AG04449 (cell line): ENCODE measurements around the gene AP2A2.

Experiments
- CTCF ChIA-PET: fragments of 350-600 bp; formaldehyde crosslinking; extraction: SDS; loops from one replicate; lab custom pipeline; 2021; ENCODE audit warnings: antibody characterized with exemption; lab: Yijun Ruan, JAX
- POLR2A ChIA-PET: fragments of 400-600, 350-600 bp; formaldehyde crosslinking; extraction: SDS; loops from one replicate; lab custom pipeline; 2020; ENCODE audit warnings: antibody characterized with exemption, inconsistent platforms; lab: Yijun Ruan, JAX
- DNase-seq: peaks from one replicate; pipeline ENCODE4 v3.0.0-alpha.2; 2010; ENCODE audit warnings: low read depth, low spot score
- H3K4me3 ChIP-seq: 2 replicates; pipeline ENCODE4 v1.5.1; 2011; ENCODE audit warnings: low read depth, mild to moderate bottlenecking, control low read depth, low read length
- TF ChIP-seq, protein P1 (sequence below): IDR thresholded peaks from one replicate; pipeline ENCODE4 v1.5.1; 2011; ENCODE audit warnings: mild to moderate bottlenecking, moderate library complexity, low read length, control low read depth, inconsistent platforms; ENCODE audit not compliant: insufficient read depth; ENCODE audit errors: missing control alignments

Gene AP2A2

DNA sequence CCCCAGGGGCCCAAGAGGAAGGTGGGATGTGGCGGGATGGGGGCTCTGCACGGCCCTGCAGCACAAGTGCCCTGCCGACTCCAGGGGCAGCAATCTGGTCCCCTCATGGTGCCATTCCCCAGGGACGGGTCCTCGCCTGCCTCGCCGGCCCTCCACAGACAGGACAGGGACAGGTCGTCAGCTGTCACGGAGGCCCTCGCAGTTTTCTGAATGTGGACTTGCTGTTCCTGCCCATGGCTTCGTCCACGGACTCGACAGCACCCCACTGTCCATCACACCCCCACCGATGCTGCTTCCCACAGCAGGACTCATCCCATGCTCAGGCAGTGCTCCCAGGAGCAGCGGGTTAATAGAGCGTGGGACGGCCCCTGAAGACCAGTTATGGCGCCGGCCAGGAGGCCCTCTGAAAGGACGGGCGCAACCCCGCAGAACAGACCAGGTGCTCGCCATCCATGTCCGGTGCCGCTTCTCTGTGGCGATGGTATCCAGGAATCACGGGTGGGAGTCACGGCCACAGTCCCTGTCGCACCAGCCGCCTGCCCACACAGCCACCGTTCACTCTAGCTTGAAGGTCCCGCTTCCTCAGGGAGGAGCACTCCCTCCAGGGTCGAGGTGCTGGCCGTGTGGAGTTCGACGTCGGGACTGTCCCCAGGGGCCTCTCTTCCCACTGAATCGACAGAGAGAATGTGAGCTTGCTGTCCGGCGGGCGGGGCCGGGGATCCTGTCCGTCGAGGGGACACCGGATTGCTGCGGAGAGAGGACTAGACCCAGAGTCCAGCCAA, 130.5 kb downstream of the AP2A2 start:
- TF ChIP-seq, protein P1, sequence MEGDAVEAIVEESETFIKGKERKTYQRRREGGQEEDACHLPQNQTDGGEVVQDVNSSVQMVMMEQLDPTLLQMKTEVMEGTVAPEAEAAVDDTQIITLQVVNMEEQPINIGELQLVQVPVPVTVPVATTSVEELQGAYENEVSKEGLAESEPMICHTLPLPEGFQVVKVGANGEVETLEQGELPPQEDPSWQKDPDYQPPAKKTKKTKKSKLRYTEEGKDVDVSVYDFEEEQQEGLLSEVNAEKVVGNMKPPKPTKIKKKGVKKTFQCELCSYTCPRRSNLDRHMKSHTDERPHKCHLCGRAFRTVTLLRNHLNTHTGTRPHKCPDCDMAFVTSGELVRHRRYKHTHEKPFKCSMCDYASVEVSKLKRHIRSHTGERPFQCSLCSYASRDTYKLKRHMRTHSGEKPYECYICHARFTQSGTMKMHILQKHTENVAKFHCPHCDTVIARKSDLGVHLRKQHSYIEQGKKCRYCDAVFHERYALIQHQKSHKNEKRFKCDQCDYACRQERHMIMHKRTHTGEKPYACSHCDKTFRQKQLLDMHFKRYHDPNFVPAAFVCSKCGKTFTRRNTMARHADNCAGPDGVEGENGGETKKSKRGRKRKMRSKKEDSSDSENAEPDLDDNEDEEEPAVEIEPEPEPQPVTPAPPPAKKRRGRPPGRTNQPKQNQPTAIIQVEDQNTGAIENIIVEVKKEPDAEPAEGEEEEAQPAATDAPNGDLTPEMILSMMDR, result no peak
- no peak for DNase-seq
- POLR2A ChIA-PET, result no interaction called here
- H3K4me3 ChIP-seq, result no peak overlapping the region
- CTCF ChIA-PET, result no interaction called here

GRCh38 chr11:1057806-1058205, 132.1 kb downstream of the AP2A2 start:
- no peak overlapping the region for H3K4me3 ChIP-seq
- ChIA-PET CTCF (no interaction called here), POLR2A (no interaction called here)
- TF ChIP-seq, protein P1, result no peak
- no peak for DNase-seq

DNA sequence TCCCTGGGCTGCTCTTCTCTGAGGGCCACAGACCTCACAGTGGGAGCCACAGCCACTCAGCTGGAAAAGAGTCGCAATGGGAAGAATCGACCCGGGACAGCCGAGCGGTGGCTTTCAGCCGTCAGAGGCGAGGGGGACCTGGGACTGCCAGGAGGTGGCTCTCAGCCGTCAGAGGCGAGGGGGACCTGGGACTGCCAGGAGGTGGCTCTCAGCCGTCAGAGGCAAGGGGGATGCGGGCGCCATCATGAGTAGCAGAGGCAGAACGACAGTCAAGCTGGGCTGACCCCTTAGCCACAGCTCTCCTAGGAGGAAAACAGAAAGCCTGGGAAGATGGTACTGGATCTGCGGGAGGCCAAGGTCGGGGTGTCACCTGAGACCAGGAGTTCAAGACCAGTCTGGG, 134.1 kb downstream of the AP2A2 start:
- TF ChIP-seq, protein P1, result no peak
- CTCF ChIA-PET, result no interaction called here
- DNase-seq, result no peak
- POLR2A ChIA-PET, result no interaction called here
- H3K4me3 ChIP-seq, result no peak overlapping the region

DNA sequence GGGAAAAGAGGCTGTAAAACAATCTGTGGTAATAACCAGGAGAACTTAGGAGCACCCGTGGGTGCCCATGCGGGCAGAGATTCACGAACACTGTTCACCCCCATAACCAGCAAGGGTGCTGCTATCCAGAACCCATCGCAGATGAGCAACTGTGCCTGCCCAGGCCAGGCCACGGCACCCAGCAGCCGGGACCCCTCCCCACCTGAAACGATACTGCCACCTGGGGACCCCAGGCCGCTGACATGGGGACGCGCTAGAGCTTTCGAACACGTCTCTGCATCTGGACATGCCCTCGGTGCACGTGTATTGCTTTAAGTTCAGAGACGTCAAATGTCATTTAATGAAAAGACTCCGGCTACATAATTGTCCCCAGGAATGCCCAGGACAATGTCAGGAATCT, 134.7 kb downstream of the AP2A2 start:
- TF ChIP-seq, protein P1, result no peak
- no peak for DNase-seq
- no peak overlapping the region for H3K4me3 ChIP-seq
- ChIA-PET CTCF (no interaction called here), POLR2A (no interaction called here)

- ChIA-PET POLR2A (no interaction called here), CTCF (interaction anchor here (1.1 kb wide), 2 partner anchors 10 to 212 kb away, joined by 3 to 5 read pairs; no protein-coding TSS in a partner anchor)
- TF ChIP-seq, protein P1, result no peak
- DNase-seq, result no peak
- H3K4me3 ChIP-seq, result no peak overlapping the region
These were observed 135.4 kb downstream of the AP2A2 start for GRCh38 chr11:1060852-1061616.
